Gastrocnemius medialis (tissue), 4 donors: Measurements from ENCODE around the gene SLC66A1. TPM values are rescaled to one million over a fixed set of nuclear protein-coding genes. Genes with fewer than 3 reads are reported as not detected.
A peak's percentile ranks its signal among the peaks of the same experiment; 100 is the strongest.

Experiments
- ATAC-seq, 2 donors: fragments of 150-250 bp; one replicate each; pipeline ENCODE4 v1.9.1; 2016
- DNase-seq, 2 donors: peaks; one replicate each; pipeline ENCODE4 v3.0.0-alpha.2; 2019
- H3K27ac ChIP-seq, 4 donors: fragments of 200-600 bp; sonication (generic); 1 replicate in 1 of 4; 2 replicates in 3 of 4; pipeline ENCODE4 v1.5.1; 2016 to 2018; ENCODE audit warnings: mild to moderate bottlenecking in 2 of 4, moderate library complexity in 1 of 4
- H3K27me3 ChIP-seq, 3 donors: fragments of 200-600 bp; sonication (generic) in 2 of 3; 1 replicate in 1 of 3; 2 replicates in 2 of 3; pipeline versions ENCODE4 v1.5.1 to v1.6.0; 2016 to 2019; ENCODE audit warnings: mild to moderate bottlenecking in 1 of 3, moderate library complexity in 1 of 3
- H3K36me3 ChIP-seq, 2 donors: fragments of 200-600 bp; sonication (generic) in 1 of 2; one replicate each; pipeline ENCODE4 v1.5.1; 2017 to 2018
- H3K4me1 ChIP-seq, 2 donors: fragments of 200-600 bp; sonication (generic) in 1 of 2; one replicate each; pipeline ENCODE4 v1.5.1; 2016 to 2017; ENCODE audit warnings: mild to moderate bottlenecking in 2 of 2
- H3K4me3 ChIP-seq, 4 donors: fragments of 200-600 bp; sonication (generic) in 3 of 4; 1 replicate in 1 of 4; 2 replicates in 3 of 4; pipeline ENCODE4 v1.5.1; 2016 to 2019; ENCODE audit warnings: mild to moderate bottlenecking in 2 of 4
- H3K9me3 ChIP-seq, 3 donors: fragments of 200-600 bp; sonication (generic) in 2 of 3; 1 replicate in 1 of 3; 2 replicates in 2 of 3; pipeline ENCODE4 v1.5.1; 2016 to 2019
- CTCF ChIP-seq, 5 experiments: fragments of 450-650 bp in 3 of 5; fragments of 200-600 bp in 2 of 5; sonication (generic) in 2 of 5; IDR thresholded peaks in 4 of 5; conservative IDR thresholded peaks in 1 of 5; 1 replicate in 4 of 5; 2 replicates in 1 of 5; pipeline ENCODE4 v1.5.1; 2016 to 2019; ENCODE audit warnings: antibody characterized with exemption in 5 of 5, mild to moderate bottlenecking in 3 of 5, moderate library complexity in 3 of 5
- POLR2A ChIP-seq, 2 donors: fragments of 450-650 bp; IDR thresholded peaks; one replicate each; pipeline ENCODE4 v1.6.1; 2017; ENCODE audit warnings: antibody characterized with exemption in 2 of 2, mild to moderate bottlenecking in 2 of 2, moderate library complexity in 2 of 2
- in situ Hi-C, 4 donors: fragments of 200-750 bp; cut with MboI; loops; one replicate each; pipeline versions ENCODE4 v1.15.0 to v1.8.0; 2017; ENCODE audit warnings: low sequenced_read_pairs in 4 of 4
- intact Hi-C: fragments of 100-400 bp; cut with DNase I; formaldehyde crosslinking; loops from one replicate; pipeline ENCODE4 v1.15.1; 2023; ENCODE audit warnings: low total_unique reads
- total RNA-seq, 4 donors: library from RNA; depleted of rRNA; stranded (reverse); fragments of >200 nt; gene quantifications; one replicate each; pipeline versions ENCODE4 v1.1.0 to v1.2.3, GENCODE V29; 2016

SLC66A1 gene
- total RNA-seq, 4 donors from 2014 or later = 13.9 to 30.0 (median 19.3) TPM

- ATAC-seq = no peak
- Histone ChIP-seq H3K27ac (no peak overlapping the region), H3K36me3 (peaks cover 0 to 54% of the 10 kb centered on the region in 2 donors), H3K9me3 (no peaks in the 10 kb centered on the region), H3K4me1 (no peaks in the 10 kb centered on the region), H3K27me3 (no peaks in the 10 kb centered on the region), H3K4me3 (no peak overlapping the region)
- DNase-seq = no peak
- intact Hi-C loops (no loop called here), in situ Hi-C loops (no loop called here)
- TF ChIP-seq CTCF (IDR thresholded peaks at IDR 0.05 in 4 of 5, conservative IDR thresholded peaks at IDR 0.05 in 1 of 5) = no peak
- TF ChIP-seq POLR2A (IDR thresholded peaks at IDR 0.05) = no peak
Observed at GRCh38 chr1:19321071-19321470, 8.9 kb downstream of the SLC66A1 start.

- TF ChIP-seq CTCF (IDR thresholded peaks at IDR 0.05 in 4 of 5, conservative IDR thresholded peaks at IDR 0.05 in 1 of 5) (no peak), POLR2A (IDR thresholded peaks at IDR 0.05) (no peak)
- H3K36me3 ChIP-seq = peaks cover 0 to 68% of the 10 kb centered on the region in 2 donors
- no peak overlapping the region for H3K4me3 ChIP-seq
- ATAC-seq = no peak
- in situ Hi-C loops (no loop called here), intact Hi-C loops (no loop called here)
- no peak overlapping the region for H3K27ac ChIP-seq
- no peaks in the 10 kb centered on the region for H3K27me3 ChIP-seq
- no peaks in the 10 kb centered on the region for H3K9me3 ChIP-seq
- peak in 1 of 2 donors; percentile 12 for DNase-seq
- no peaks in the 10 kb centered on the region for H3K4me1 ChIP-seq
Observed at GRCh38 chr1:19322481-19322880, 10.4 kb downstream of the SLC66A1 start.

- no peaks in the 10 kb centered on the region for H3K9me3 ChIP-seq
- intact Hi-C loops = no loop called here
- TF ChIP-seq CTCF (IDR thresholded peaks at IDR 0.05 in 4 of 5, conservative IDR thresholded peaks at IDR 0.05 in 1 of 5) (no peak), POLR2A (IDR thresholded peaks at IDR 0.05) (no peak)
- no peak for DNase-seq
- no peak overlapping the region for H3K4me3 ChIP-seq
- no peak overlapping the region for H3K27ac ChIP-seq
- no peaks in the 10 kb centered on the region for H3K4me1 ChIP-seq
- in situ Hi-C loops = no loop called here
- ATAC-seq = no peak
- H3K27me3 ChIP-seq = no peaks in the 10 kb centered on the region
- H3K36me3 ChIP-seq = peaks cover 0 to 65% of the 10 kb centered on the region in 2 donors
Observed at GRCh38 chr1:19323987-19324664, 12.0 kb downstream of the SLC66A1 start.

DNA sequence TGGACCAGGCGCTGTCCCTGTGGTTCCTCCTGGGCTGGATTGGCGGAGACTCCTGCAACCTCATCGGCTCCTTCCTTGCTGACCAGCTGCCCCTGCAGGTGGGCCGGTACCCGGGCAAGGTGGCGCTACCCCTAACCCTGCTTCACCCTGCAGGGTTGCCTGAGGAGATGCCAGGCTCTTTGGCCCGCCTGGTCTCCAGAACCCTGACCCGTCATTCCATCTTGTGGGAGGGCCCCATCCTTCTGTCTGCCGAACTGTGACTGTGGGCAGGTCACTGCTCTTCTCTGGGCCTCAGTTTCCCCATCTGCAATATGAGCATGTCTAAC is 12.5 kb downstream of the SLC66A1 start:
- no peak for ATAC-seq
- Histone ChIP-seq H3K9me3 (no peaks in the 10 kb centered on the region), H3K4me3 (no peak overlapping the region), H3K36me3 (peaks cover 0 to 60% of the 10 kb centered on the region in 2 donors), H3K27ac (no peak overlapping the region), H3K4me1 (no peaks in the 10 kb centered on the region), H3K27me3 (no peaks in the 10 kb centered on the region)
- in situ Hi-C loops (no loop called here), intact Hi-C loops (no loop called here)
- no peak for DNase-seq
- TF ChIP-seq POLR2A (IDR thresholded peaks at IDR 0.05) (no peak), CTCF (IDR thresholded peaks at IDR 0.05 in 4 of 5, conservative IDR thresholded peaks at IDR 0.05 in 1 of 5) (no peak)
